H1 (cell line): ENCODE data around the gene FGGY. TPM values are rescaled to one million over a fixed set of nuclear protein-coding genes. Genes with fewer than 3 reads are reported as not detected.

Experiments used
- CTCF ChIA-PET: fragments of 300-600 bp; sonication (Branson Sonifier 250); formaldehyde crosslinking; loops from one replicate; lab custom pipeline; 2021; ENCODE audit not compliant: partially characterized antibody; lab: Charles Lee
- POLR2A ChIA-PET: fragments of 300-600 bp; sonication (Branson Sonifier 250); formaldehyde crosslinking; loops from one replicate; lab custom pipeline; 2021; ENCODE audit warnings: inconsistent platforms; ENCODE audit not compliant: partially characterized antibody; lab: Charles Lee
- DNase-seq, 2 experiments: peaks; one replicate each; pipeline versions ENCODE4 v3.0.0 to v3.0.0-alpha.2; 2010 to 2022; ENCODE audit warnings: low spot score in 2 of 2, low read depth in 1 of 2, mixed read lengths in 1 of 2
- FAIRE-seq: peaks from 2 replicates; lab custom pipeline; 2011; peaks lifted over from hg19 to GRCh38; lab: Jason Lieb, UNC
- H2AFZ ChIP-seq: 2 replicates; pipeline ENCODE4 v1.8.1; 2012; ENCODE audit warnings: low read length, inconsistent platforms
- H2AK5ac ChIP-seq: 2 replicates; pipeline ENCODE4 v1.6.1; 2013; ENCODE audit warnings: low read depth, low read length
- H2BK120ac ChIP-seq: replicated peaks from 2 replicates; pipeline ENCODE3; 2013; ENCODE audit warnings: low read depth, low read length, inconsistent platforms
- H2BK12ac ChIP-seq: 2 replicates; pipeline ENCODE4 v1.6.1; 2013; ENCODE audit warnings: low read depth, low read length
- H2BK15ac ChIP-seq: 2 replicates; pipeline ENCODE4 v1.6.1; 2013; ENCODE audit warnings: low read length
- H2BK20ac ChIP-seq: 2 replicates; pipeline ENCODE4 v1.6.1; 2013; ENCODE audit warnings: low read length
- H2BK5ac ChIP-seq: 2 replicates; pipeline ENCODE4 v1.6.1; 2013; ENCODE audit warnings: low read depth, low read length
- H3K14ac ChIP-seq: 2 replicates; pipeline ENCODE4 v1.6.1; 2013; ENCODE audit warnings: inconsistent platforms; ENCODE audit not compliant: insufficient read length
- H3K18ac ChIP-seq: 2 replicates; pipeline ENCODE4 v1.6.1; 2013; ENCODE audit warnings: low read length; ENCODE audit errors: extremely low read depth
- H3K23ac ChIP-seq: 2 replicates; pipeline ENCODE4 v1.6.1; 2013; ENCODE audit warnings: inconsistent platforms; ENCODE audit not compliant: insufficient read length
- H3K23me2 ChIP-seq: 2 replicates; pipeline ENCODE4 v1.6.1; 2013; ENCODE audit warnings: low read depth, low read length
- H3K27ac ChIP-seq: 2 replicates; pipeline ENCODE4 v1.6.1; 2011; ENCODE audit warnings: low read depth, low read length, inconsistent platforms
- H3K27me3 ChIP-seq, 4 experiments: replicated peaks in 1 of 4; 1 replicate in 1 of 4; 2 replicates in 3 of 4; pipeline versions ENCODE4 v1.6.1 to v1.8.1; 2011 to 2013; ENCODE audit warnings: low read length in 3 of 4, mild to moderate bottlenecking in 3 of 4, inconsistent platforms in 2 of 4, mixed read lengths in 2 of 4, moderate library complexity in 1 of 4; ENCODE audit not compliant: control insufficient read depth in 3 of 4, insufficient read depth in 3 of 4; ENCODE audit errors: extremely low read depth in 1 of 4
- H3K36me3 ChIP-seq, 4 experiments: 2 replicates each; pipeline versions ENCODE4 v1.6.1 to v1.8.1; 2011 to 2013; ENCODE audit warnings: mild to moderate bottlenecking in 4 of 4, low read length in 3 of 4, moderate library complexity in 2 of 4, control low read depth in 1 of 4, inconsistent platforms in 1 of 4; ENCODE audit not compliant: insufficient read depth in 4 of 4, control insufficient read depth in 2 of 4
- H3K4ac ChIP-seq: replicated peaks from 2 replicates; pipeline ENCODE3; 2013; ENCODE audit warnings: low read length, low read depth, mixed read lengths, inconsistent platforms; ENCODE audit not compliant: insufficient read length
- H3K4me1 ChIP-seq, 4 experiments: replicated peaks in 1 of 4; 1 replicate in 1 of 4; 2 replicates in 3 of 4; pipeline versions ENCODE4 v1.6.1 to v1.8.1; 2011 to 2013; ENCODE audit warnings: low read length in 3 of 4, inconsistent platforms in 2 of 4, mixed read lengths in 1 of 4; ENCODE audit not compliant: insufficient read depth in 4 of 4, control insufficient read depth in 3 of 4
- H3K4me2 ChIP-seq, 2 experiments: 2 replicates each; pipeline versions ENCODE4 v1.6.1 to v1.8.1; 2011 to 2013; ENCODE audit warnings: low read depth in 2 of 2, low read length in 2 of 2, control low read depth in 1 of 2, inconsistent platforms in 1 of 2, mild to moderate bottlenecking in 1 of 2; ENCODE audit not compliant: insufficient read depth in 1 of 2
- H3K4me3 ChIP-seq, 4 experiments: fragments of 200-600, 300-600 bp in 1 of 4; sonication (generic), shearing (Covaris generic), sonication (Bioruptor Twin) in 1 of 4; 2 replicates each; pipeline versions ENCODE4 v1.5.1 to v1.8.1; 2011 to 2016; ENCODE audit warnings: low read length in 4 of 4, low read depth in 3 of 4, control low read depth in 2 of 4, inconsistent platforms in 2 of 4, mild to moderate bottlenecking in 2 of 4, mixed read lengths in 1 of 4, moderate library complexity in 1 of 4; ENCODE audit not compliant: insufficient read depth in 2 of 4; ENCODE audit errors: extremely low read depth in 1 of 4
- H3K56ac ChIP-seq: replicated peaks from 2 replicates; pipeline ENCODE3; 2013; ENCODE audit warnings: low read depth, mild to moderate bottlenecking, mixed read lengths, low read length, inconsistent platforms; ENCODE audit not compliant: insufficient read length
- H3K79me1 ChIP-seq: 2 replicates; pipeline ENCODE4 v1.6.1; 2013; ENCODE audit warnings: low read depth, low read length, control low read depth
- H3K79me2 ChIP-seq, 2 experiments: 2 replicates each; pipeline versions ENCODE4 v1.6.1 to v1.8.1; 2012 to 2013; ENCODE audit warnings: low read length in 2 of 2, mild to moderate bottlenecking in 2 of 2, inconsistent platforms in 1 of 2; ENCODE audit not compliant: insufficient read depth in 2 of 2, control insufficient read depth in 1 of 2
- H3K9ac ChIP-seq, 4 experiments: replicated peaks in 1 of 4; 1 replicate in 1 of 4; 2 replicates in 3 of 4; pipeline versions ENCODE4 v1.6.1 to v1.8.1; 2011 to 2013; ENCODE audit warnings: low read depth in 3 of 4, low read length in 3 of 4, control low read depth in 2 of 4, mild to moderate bottlenecking in 2 of 4, moderate library complexity in 2 of 4, inconsistent platforms in 1 of 4; ENCODE audit errors: extremely low read depth in 1 of 4
- H3K9me3 ChIP-seq, 2 experiments: 2 replicates each; pipeline versions ENCODE4 v1.6.1 to v1.8.1; 2012 to 2013; ENCODE audit warnings: mild to moderate bottlenecking in 2 of 2, moderate library complexity in 2 of 2, control low read depth in 1 of 2, inconsistent platforms in 1 of 2, low read depth in 1 of 2, low read length in 1 of 2, mixed read lengths in 1 of 2; ENCODE audit not compliant: insufficient read depth in 2 of 2
- H4K20me1 ChIP-seq, 2 experiments: replicated peaks in 1 of 2; 2 replicates each; pipeline versions ENCODE3 to v1.8.1; 2011 to 2013; ENCODE audit warnings: inconsistent platforms in 2 of 2, low read length in 2 of 2, mild to moderate bottlenecking in 1 of 2; ENCODE audit not compliant: insufficient read depth in 2 of 2, control insufficient read depth in 1 of 2
- H4K5ac ChIP-seq: 2 replicates; pipeline ENCODE4 v1.6.1; 2013; ENCODE audit warnings: low read length, low read depth, mixed read lengths, inconsistent platforms; ENCODE audit not compliant: insufficient read length
- H4K8ac ChIP-seq: 2 replicates; pipeline ENCODE4 v1.8.0; 2013; ENCODE audit warnings: mild to moderate bottlenecking, moderate library complexity, low read length, inconsistent platforms; ENCODE audit not compliant: insufficient read depth; ENCODE audit errors: extremely low read depth
- H4K91ac ChIP-seq: replicated peaks from 2 replicates; pipeline ENCODE3; 2013; ENCODE audit warnings: low read length, mixed read lengths, inconsistent platforms; ENCODE audit not compliant: insufficient read length
- BCL11A ChIP-seq, 2 experiments: IDR thresholded peaks; one replicate each; pipeline ENCODE4 v1.6.1; 2011; ENCODE audit warnings: low read depth in 2 of 2, low read length in 2 of 2, mild to moderate bottlenecking in 2 of 2
- JUN ChIP-seq: IDR thresholded peaks from 2 replicates; pipeline ENCODE4 v1.6.1; 2011; ENCODE audit warnings: low read depth, mild to moderate bottlenecking, improper control_type of control experiment, low read length
- JUND ChIP-seq: IDR thresholded peaks from 2 replicates; pipeline ENCODE4 v1.6.1; 2011; ENCODE audit warnings: mild to moderate bottlenecking, improper control_type of control experiment, low read length
- RBBP5 ChIP-seq: IDR thresholded peaks from 2 replicates; pipeline ENCODE4 v1.7.1; 2012; ENCODE audit warnings: low read depth, mild to moderate bottlenecking, inconsistent platforms, low read length, moderate library complexity, borderline replicate concordance
- YY1 ChIP-seq: IDR thresholded peaks from 2 replicates; pipeline ENCODE4 v1.6.1; 2011; ENCODE audit warnings: low read depth, mild to moderate bottlenecking, low read length
- polyA plus RNA-seq, 7 experiments: library from polyadenylated mRNA; depleted of rRNA in 3 of 7; stranded (reverse) in 5 of 7; unstranded in 2 of 7; fragments of >200 nt in 5 of 7; fragments of 200-250 nt in 2 of 7; gene quantifications; 1 replicate in 5 of 7; 2 replicates in 1 of 7; 4 replicates in 1 of 7; pipeline versions ENCODE4 v1.2.1 to v1.2.3, GENCODE V29; 2011 to 2013; ENCODE audit warnings: missing spikeins in 2 of 7, mixed read lengths in 2 of 7
- total RNA-seq: library from RNA; stranded (reverse); fragmentation: NEBNext Ultra II Directional; extraction: Animal tissue kit (Norgen Biotek cat#: 25700); gene quantifications from 2 replicates; pipeline ENCODE4 v1.2.1, GENCODE V29; 2021

The FGGY gene
- total and polyA plus RNA-seq, 2 of the 8 experiments (the other 6 are each of a cell fraction or from before 2014, with no cell fraction given), result 10.3 to 12.5 TPM

DNA sequence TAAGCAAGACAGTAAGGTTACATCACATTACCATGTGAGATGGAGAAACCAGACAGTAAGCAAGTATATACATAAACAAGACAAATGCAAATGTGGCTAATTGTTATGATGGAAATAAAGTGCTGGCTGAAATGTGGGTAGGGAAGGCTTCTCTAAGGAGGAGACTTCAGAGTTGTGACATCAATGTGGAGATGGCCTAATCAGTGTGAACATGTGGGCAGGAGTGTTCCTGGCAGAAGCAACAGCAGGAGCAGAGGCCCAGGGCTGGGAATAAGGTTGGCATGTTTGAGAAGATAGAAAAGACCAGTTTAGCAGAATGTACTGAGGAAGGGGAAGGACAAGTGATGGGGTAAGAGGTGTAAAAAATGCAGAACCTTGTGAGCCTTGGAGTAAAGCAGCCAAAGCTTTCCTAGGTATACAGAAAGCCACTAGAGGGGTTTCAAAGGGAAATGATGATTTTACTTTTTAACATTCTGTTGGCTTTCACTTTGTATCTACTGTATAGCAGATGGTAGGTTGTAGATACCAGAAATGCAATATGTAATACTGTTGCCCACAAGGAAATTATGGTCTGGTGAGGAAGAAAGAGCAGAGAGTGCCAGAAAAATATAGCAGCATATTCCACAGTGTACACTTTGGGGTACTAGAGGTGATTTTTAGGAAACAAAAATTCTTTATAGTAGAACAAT is 197.4 kb downstream of the FGGY start:
- H4K20me1 ChIP-seq, result no peaks in the 10 kb centered on the region
- H3K27me3 ChIP-seq, result no peaks in the 10 kb centered on the region
- FAIRE-seq (no peak), DNase-seq (no peak)
- H2BK15ac ChIP-seq, result no peak overlapping the region
- H3K9ac ChIP-seq, result no peak overlapping the region
- ChIA-PET CTCF (interaction anchor here (0.6 kb wide), 1 partner anchor 474 kb away, joined by 4 read pairs; no protein-coding TSS in a partner anchor), POLR2A (no interaction called here)
- H2AFZ ChIP-seq, result no peak overlapping the region
- no peak overlapping the region for H4K91ac ChIP-seq
- no peak overlapping the region for H3K4ac ChIP-seq
- H3K56ac ChIP-seq, result no peak overlapping the region
- peak overlapping the region; percentile 68; the same call in 1 of the 2 replicates for H4K8ac ChIP-seq
- no peak overlapping the region for H2BK5ac ChIP-seq
- H2BK120ac ChIP-seq, result no peak overlapping the region
- H2BK12ac ChIP-seq, result no peak overlapping the region
- no peak overlapping the region for H2BK20ac ChIP-seq
- no peak overlapping the region for H3K23ac ChIP-seq
- no peaks in the 10 kb centered on the region for H3K79me1 ChIP-seq
- no peaks in the 10 kb centered on the region for H3K36me3 ChIP-seq
- H3K4me2 ChIP-seq, result no peak overlapping the region
- no peaks in the 10 kb centered on the region for H3K9me3 ChIP-seq
- no peak overlapping the region for H3K14ac ChIP-seq
- H3K79me2 ChIP-seq, result no peaks in the 10 kb centered on the region
- no peaks in the 10 kb centered on the region for H3K4me1 ChIP-seq
- H3K23me2 ChIP-seq, result no peaks in the 10 kb centered on the region
- no peak overlapping the region for H3K18ac ChIP-seq
- no peak overlapping the region for H2AK5ac ChIP-seq
- H3K4me3 ChIP-seq, result no peak overlapping the region
- no peak overlapping the region for H3K27ac ChIP-seq
- no peak overlapping the region for H4K5ac ChIP-seq
- TF ChIP-seq JUN (no peak), JUND (no peak), BCL11A (IDR thresholded peaks at IDR 0.05; ENCODE audit: low read depth in 2 of 2, low read length in 2 of 2) (no peak), YY1 (no peak), RBBP5 (no peak)
